H9 (cell line): ENCODE data around the gene U2AF1L4. TPM values are rescaled to one million over a fixed set of nuclear protein-coding genes. Genes with fewer than 3 reads are reported as not detected.
A peak's percentile ranks its signal among the peaks of the same experiment; 100 is the strongest.

Experiments used
- DNase-seq: peaks from one replicate; pipeline ENCODE4 v3.0.0-alpha.2; 2017
- H2AFZ ChIP-seq: one replicate; pipeline ENCODE4 v1.6.1; 2013; ENCODE audit warnings: mild to moderate bottlenecking, low read length, control low read depth, moderate library complexity
- H2AK5ac ChIP-seq: 2 replicates; pipeline ENCODE4 v1.6.1; 2013; ENCODE audit warnings: low read length, control low read depth, mixed read lengths; ENCODE audit not compliant: insufficient read length
- H2BK120ac ChIP-seq: one replicate; pipeline ENCODE4 v1.6.1; 2013; ENCODE audit warnings: low read depth, mild to moderate bottlenecking, low read length, control low read depth, inconsistent platforms; ENCODE audit not compliant: poor library complexity, severe bottlenecking
- H2BK12ac ChIP-seq: 2 replicates; pipeline ENCODE4 v1.6.1; 2013; ENCODE audit warnings: low read length, control low read depth, mixed read lengths, low read depth; ENCODE audit not compliant: insufficient read length
- H2BK15ac ChIP-seq: 2 replicates; pipeline ENCODE4 v1.6.1; 2013; ENCODE audit warnings: low read depth, low read length, control low read depth
- H2BK20ac ChIP-seq: one replicate; pipeline ENCODE4 v1.6.1; 2013; ENCODE audit warnings: low read depth, mild to moderate bottlenecking, low read length, control low read depth, inconsistent platforms; ENCODE audit not compliant: poor library complexity, severe bottlenecking
- H2BK5ac ChIP-seq: 2 replicates; pipeline ENCODE4 v1.6.1; 2013; ENCODE audit warnings: low read length, control low read depth, mixed read lengths; ENCODE audit not compliant: insufficient read length
- H3K14ac ChIP-seq: 2 replicates; pipeline ENCODE4 v1.6.1; 2013; ENCODE audit warnings: low read length, control low read depth; ENCODE audit not compliant: insufficient read depth
- H3K18ac ChIP-seq: 2 replicates; pipeline ENCODE4 v1.6.1; 2013; ENCODE audit warnings: low read depth, mild to moderate bottlenecking, mixed read lengths, low read length, control low read depth; ENCODE audit not compliant: insufficient read length
- H3K23ac ChIP-seq: 2 replicates; pipeline ENCODE4 v1.6.1; 2013; ENCODE audit warnings: low read length, control low read depth, mixed read lengths, low read depth; ENCODE audit not compliant: insufficient read length
- H3K23me2 ChIP-seq: 2 replicates; pipeline ENCODE4 v1.6.1; 2013; ENCODE audit warnings: low read depth, mild to moderate bottlenecking, mixed read lengths, low read length, control low read depth; ENCODE audit not compliant: insufficient read length, poor library complexity, severe bottlenecking
- H3K27ac ChIP-seq: 2 replicates; pipeline ENCODE4 v1.5.1; 2013; ENCODE audit warnings: low read length, control low read depth, mixed read lengths, low read depth; ENCODE audit not compliant: insufficient read length
- H3K27me3 ChIP-seq: 2 replicates; pipeline ENCODE4 v1.6.1; 2013; ENCODE audit warnings: low read length, control low read depth, inconsistent platforms; ENCODE audit not compliant: insufficient read depth
- H3K4ac ChIP-seq: 2 replicates; pipeline ENCODE4 v1.6.1; 2013; ENCODE audit warnings: low read depth, mild to moderate bottlenecking, control low read depth, inconsistent platforms, low read length, moderate library complexity
- H3K4me1 ChIP-seq: 2 replicates; pipeline ENCODE4 v1.6.1; 2013; ENCODE audit warnings: low read length, control low read depth, inconsistent platforms; ENCODE audit not compliant: insufficient read depth
- H3K4me2 ChIP-seq: 2 replicates; pipeline ENCODE4 v1.6.1; 2013; ENCODE audit warnings: low read length, control low read depth, mixed read lengths; ENCODE audit not compliant: insufficient read length, insufficient read depth
- H3K56ac ChIP-seq: 2 replicates; pipeline ENCODE4 v1.6.1; 2013; ENCODE audit warnings: low read depth, mild to moderate bottlenecking, mixed read lengths, low read length, control low read depth; ENCODE audit not compliant: insufficient read length
- H3K79me1 ChIP-seq: 2 replicates; pipeline ENCODE4 v1.6.1; 2013; ENCODE audit warnings: low read depth, mild to moderate bottlenecking, moderate library complexity, low read length, control low read depth, inconsistent platforms; ENCODE audit not compliant: insufficient read depth, poor library complexity, severe bottlenecking
- H3K79me2 ChIP-seq: 2 replicates; pipeline ENCODE4 v1.6.1; 2013; ENCODE audit warnings: low read length, control low read depth, inconsistent platforms; ENCODE audit not compliant: insufficient read depth
- H3K9ac ChIP-seq: 2 replicates; pipeline ENCODE4 v1.6.1; 2013; ENCODE audit warnings: low read length, control low read depth, mixed read lengths; ENCODE audit not compliant: insufficient read length; ENCODE audit errors: extremely low read depth
- H3K9me3 ChIP-seq: one replicate; pipeline ENCODE4 v1.6.1; 2013; ENCODE audit warnings: low read depth, low read length, inconsistent platforms; ENCODE audit not compliant: control insufficient read depth
- H3T11ph ChIP-seq: one replicate; pipeline ENCODE4 v1.6.1; 2013; ENCODE audit warnings: mild to moderate bottlenecking, low read length, control low read depth, inconsistent platforms
- H4K20me1 ChIP-seq: one replicate; pipeline ENCODE4 v1.6.1; 2013; ENCODE audit not compliant: control insufficient read depth, insufficient read length, insufficient read depth
- H4K5ac ChIP-seq: 2 replicates; pipeline ENCODE4 v1.6.1; 2013; ENCODE audit warnings: low read depth, mild to moderate bottlenecking, mixed read lengths, low read length, control low read depth; ENCODE audit not compliant: insufficient read length
- H4K8ac ChIP-seq: replicated peaks from 2 replicates; pipeline ENCODE4 v1.6.1; 2013; ENCODE audit warnings: low read length, control low read depth, mixed read lengths, low read depth; ENCODE audit not compliant: insufficient read length
- H4K91ac ChIP-seq: 2 replicates; pipeline ENCODE4 v1.6.1; 2013; ENCODE audit warnings: low read depth, mild to moderate bottlenecking, moderate library complexity, mixed read lengths, low read length, control low read depth; ENCODE audit not compliant: insufficient read length
- H3K27ac Mint-ChIP-seq, 3 experiments: 2 replicates in 2 of 3; 3 replicates in 1 of 3; pipeline ENCODE4 v1.8.0; 2020 to 2021; ENCODE audit warnings: mixed read lengths in 3 of 3, mild to moderate bottlenecking in 1 of 3, moderate library complexity in 1 of 3
- H3K27me3 Mint-ChIP-seq: 2 replicates; pipeline ENCODE4 v1.8.0; 2021; ENCODE audit warnings: low read depth, mild to moderate bottlenecking, moderate library complexity, mixed read lengths
- H3K36me3 Mint-ChIP-seq, 3 experiments: 2 replicates in 2 of 3; 3 replicates in 1 of 3; pipeline ENCODE4 v1.8.0; 2020 to 2021; ENCODE audit warnings: low read depth in 3 of 3, mixed read lengths in 3 of 3; ENCODE audit not compliant: insufficient read depth in 1 of 3
- H3K4me1 Mint-ChIP-seq, 2 experiments: 2 replicates each; pipeline ENCODE4 v1.8.0; 2020; ENCODE audit warnings: mixed read lengths in 2 of 2
- H3K4me3 Mint-ChIP-seq, 2 experiments: 2 replicates in 1 of 2; 3 replicates in 1 of 2; pipeline ENCODE4 v1.8.0; 2020 to 2021; ENCODE audit warnings: mild to moderate bottlenecking in 2 of 2, mixed read lengths in 2 of 2, moderate library complexity in 1 of 2
- H3K9me3 Mint-ChIP-seq, 2 experiments: 2 replicates in 1 of 2; 3 replicates in 1 of 2; pipeline ENCODE4 v1.8.0; 2020; ENCODE audit warnings: mild to moderate bottlenecking in 2 of 2, mixed read lengths in 2 of 2, moderate library complexity in 1 of 2
- CTCF ChIP-seq: fragments of 200-600 bp; sonication (generic); conservative IDR thresholded peaks from 3 replicates; pipeline ENCODE4 v1.8.0; 2021; ENCODE audit warnings: antibody characterized with exemption, mild to moderate bottlenecking
- WGBS: extraction: QIAGEN DNeasy Blood & Tissue Kit; methylation state at CpG from one replicate; pipeline ENCODE4 v1.1.7; 2013; ENCODE audit warnings: missing lambda C conversion rate, low lambda C conversion rate, mixed read lengths; ENCODE audit not compliant: insufficient read length; ENCODE audit errors: extremely low coverage; 5-methylcytosine and 5-hydroxymethylcytosine counted together
- total RNA-seq: library from RNA; stranded (reverse); gene quantifications from 2 replicates; pipeline ENCODE4 v1.2.1, GENCODE V29; 2021

Gene U2AF1L4
- total RNA-seq, 1 experiment from 2014 or later, result 16.8 TPM

- Histone ChIP-seq H3K27me3 (no peaks in the 10 kb centered on the region), H2BK20ac (no peak overlapping the region), H3K79me1 (no peaks in the 10 kb centered on the region), H3K27ac (no peak overlapping the region), H4K20me1 (peaks cover 6% of the 10 kb centered on the region), H3K4ac (no peak overlapping the region), H3K23ac (no peak overlapping the region), H2BK12ac (no peak overlapping the region), H2BK15ac (no peak overlapping the region), H4K5ac (no peak overlapping the region), H3K4me1 (peaks cover 10% of the 10 kb centered on the region; the same call in 1 of the 2 replicates), H2AFZ (no peak overlapping the region), H3K9me3 (no peaks in the 10 kb centered on the region), H3K18ac (no peak overlapping the region), H3K9ac (no peak overlapping the region), H3K14ac (no peak overlapping the region), H3T11ph (no peak overlapping the region), H2BK120ac (no peak overlapping the region), H2BK5ac (no peak overlapping the region), H4K91ac (no peak overlapping the region), H3K56ac (no peak overlapping the region), H3K79me2 (peaks cover 11% of the 10 kb centered on the region; the same call in 1 of the 2 replicates), H3K4me2 (peak overlapping the region; percentile 80), H2AK5ac (no peak overlapping the region), H3K23me2 (peaks cover 18% of the 10 kb centered on the region), H4K8ac (no peak overlapping the region)
- Mint-ChIP-seq H3K4me1 (peaks cover 49 to 51% of the 10 kb centered on the region in 2 experiments), H3K27me3 (no peaks in the 10 kb centered on the region; the same call in 1 of the 2 replicates), H3K27ac (no peak overlapping the region), H3K9me3 (no peaks in the 10 kb centered on the region; a peak in 1 of 5 replicates), H3K36me3 (peaks cover 8 to 17% (median 8%) of the 10 kb centered on the region in 3 experiments; a peak in 6 of 7 replicates), H3K4me3 (peak overlapping the region; percentile 86 to 90)
- no peak for TF ChIP-seq CTCF
- no peak for DNase-seq
- no CpG with 5 or more reads among the region's 7 CpGs for WGBS
Measured at GRCh38 chr19:35715355-35715809, 29.8 kb downstream of the U2AF1L4 start.
